Fibroblast of the conjunctiva (primary cell): Measurements from ENCODE around the gene PDCL3.

Experiments
- DNase-seq: peaks from one replicate; pipeline ENCODE4 v3.0.0-alpha.2; 2010; ENCODE audit warnings: low read depth

PDCL3 gene

DNA sequence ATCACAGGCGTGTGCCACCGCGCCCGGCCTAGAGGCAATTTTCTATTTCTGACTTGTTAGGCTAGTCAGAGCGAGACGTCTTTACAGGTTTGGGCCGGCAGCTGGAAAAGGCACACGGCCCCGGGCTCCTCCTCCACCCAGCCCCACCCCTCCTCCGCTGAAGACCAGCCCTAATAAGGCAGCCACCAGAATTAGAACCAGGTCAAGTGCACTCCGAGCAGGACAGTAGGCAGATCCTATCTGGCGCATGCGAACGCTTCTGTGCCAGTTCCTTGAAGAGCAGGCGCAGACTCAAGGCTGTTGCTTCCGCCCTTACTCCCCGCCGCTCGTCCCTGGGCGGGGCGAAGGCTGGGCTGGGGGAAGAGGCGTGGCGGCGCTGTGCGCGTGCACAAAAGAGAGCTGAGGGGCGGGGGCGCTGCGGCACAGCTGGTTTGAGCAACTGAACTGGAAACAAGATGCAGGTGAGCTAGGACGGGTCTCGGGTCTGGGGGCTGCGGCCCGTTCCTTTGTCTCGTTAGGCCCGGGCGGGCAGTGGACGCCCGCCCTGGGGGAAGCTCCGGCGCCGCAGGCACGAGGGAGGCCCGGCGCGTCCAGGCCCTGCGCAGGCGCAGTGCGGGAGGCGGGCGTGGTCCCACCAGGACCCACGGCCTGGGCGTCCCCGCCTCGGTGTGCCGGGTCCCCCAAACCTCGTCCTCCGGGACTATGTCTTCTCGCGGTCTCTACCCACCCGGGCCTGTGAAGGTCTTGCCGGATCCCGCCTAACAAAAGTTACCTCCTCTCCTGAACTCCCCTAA lies at the start of gene PDCL3:
PDCL3 (plus strand) TSS at position 381 of the 794 bp plus-strand sequence; CDS start at position 456, 75 bp downstream.
- peak; percentile 99 for DNase-seq

DNA sequence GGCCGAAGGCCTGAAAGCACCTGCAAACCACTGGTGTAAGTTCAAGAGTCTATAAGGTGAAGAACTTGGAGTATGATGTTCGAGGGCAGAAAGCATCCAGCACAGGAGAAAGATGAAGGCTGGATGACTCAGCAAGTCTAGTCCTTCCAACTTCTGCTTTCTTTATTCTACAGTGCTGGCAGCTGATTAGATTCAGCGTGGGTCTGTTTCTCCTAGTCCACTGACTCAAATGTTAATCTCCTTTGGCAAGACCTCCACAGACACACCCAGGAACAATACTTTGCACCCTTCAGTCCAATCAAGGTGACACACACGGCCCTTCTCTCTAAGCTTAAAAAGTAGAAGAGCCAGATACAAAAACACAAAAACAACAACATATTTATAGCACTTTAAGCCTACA lies 49.1 kb upstream of the PDCL3 start:
- DNase-seq: no peak

DNA sequence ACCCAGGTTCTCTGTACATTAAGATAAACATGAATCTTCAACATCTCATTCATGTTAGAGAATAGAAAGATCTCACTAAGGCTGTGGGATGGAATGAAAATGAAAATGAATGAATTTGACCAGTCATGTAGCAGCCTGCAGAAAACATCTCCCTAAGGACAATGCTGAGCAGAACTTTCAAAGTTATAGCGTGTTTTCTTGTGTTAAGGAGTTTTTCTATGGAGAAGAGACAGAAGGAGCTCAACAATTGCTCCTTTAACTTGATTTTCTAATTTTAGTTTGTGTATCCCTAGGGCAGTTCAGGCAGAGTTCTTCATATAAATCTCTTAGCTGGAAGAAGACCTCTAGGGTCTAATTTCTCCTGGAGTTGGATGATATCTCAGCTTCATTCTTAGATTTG lies 45.2 kb upstream of the PDCL3 start:
- DNase-seq: no peak

DNA sequence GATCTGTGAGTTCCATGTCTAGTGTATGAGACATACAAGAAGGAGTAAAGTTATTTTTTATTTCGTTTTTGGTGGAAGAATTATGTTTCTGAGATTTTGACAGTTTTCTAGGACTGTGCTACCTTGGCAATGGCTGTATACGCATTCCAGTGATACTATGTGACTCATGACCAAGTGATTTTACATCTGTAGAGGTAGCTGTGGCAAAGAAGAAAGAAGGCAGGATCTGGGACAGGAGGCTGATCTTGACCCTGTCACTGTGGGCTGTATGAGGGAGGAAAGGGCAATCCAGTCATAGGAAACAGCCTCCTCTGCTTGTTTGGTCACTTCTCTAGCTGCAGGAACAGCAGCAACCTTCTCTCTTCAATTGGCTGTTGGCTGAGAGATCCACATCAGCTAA lies 44.0 kb upstream of the PDCL3 start:
- DNase-seq: no peak

DNA sequence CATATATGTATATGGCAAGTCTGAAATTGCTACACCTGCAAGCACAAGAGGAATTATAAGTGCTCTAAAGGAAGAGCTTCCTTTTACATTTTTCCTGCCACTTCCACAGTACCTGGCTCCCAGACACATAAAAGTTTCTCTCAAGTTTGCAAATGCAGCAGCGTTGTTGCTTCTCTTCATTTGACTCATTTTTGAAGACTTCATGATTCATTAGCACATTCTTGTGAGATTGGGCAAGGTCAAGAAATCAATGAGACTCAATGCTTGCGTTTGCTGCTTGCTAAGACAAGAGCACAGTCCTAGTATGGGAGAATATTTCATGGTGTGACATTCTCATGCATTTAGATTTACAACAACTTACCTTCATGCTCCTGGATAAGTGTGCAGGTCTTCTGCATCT lies 42.6 kb upstream of the PDCL3 start:
- DNase-seq: no peak

DNA sequence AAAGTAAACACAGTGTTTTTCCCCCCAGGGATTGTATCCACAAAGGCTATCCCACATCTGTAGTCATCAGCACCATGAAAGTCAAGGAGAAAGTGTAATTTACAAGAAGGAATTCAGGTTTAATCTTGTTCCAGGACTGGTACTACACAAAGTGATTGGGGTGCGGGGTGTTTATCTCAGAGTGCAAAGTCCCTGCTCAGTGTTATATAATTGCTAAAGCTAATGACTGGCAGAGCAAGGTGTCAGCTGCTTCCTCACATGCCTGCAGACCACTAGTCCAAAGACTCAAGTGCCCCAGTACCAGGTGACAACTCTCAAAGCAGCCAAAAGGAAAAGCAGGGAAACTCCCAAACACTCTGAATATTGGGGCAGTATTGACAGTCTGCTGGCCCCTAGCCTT lies 40.4 kb upstream of the PDCL3 start:
- no peak for DNase-seq

DNA sequence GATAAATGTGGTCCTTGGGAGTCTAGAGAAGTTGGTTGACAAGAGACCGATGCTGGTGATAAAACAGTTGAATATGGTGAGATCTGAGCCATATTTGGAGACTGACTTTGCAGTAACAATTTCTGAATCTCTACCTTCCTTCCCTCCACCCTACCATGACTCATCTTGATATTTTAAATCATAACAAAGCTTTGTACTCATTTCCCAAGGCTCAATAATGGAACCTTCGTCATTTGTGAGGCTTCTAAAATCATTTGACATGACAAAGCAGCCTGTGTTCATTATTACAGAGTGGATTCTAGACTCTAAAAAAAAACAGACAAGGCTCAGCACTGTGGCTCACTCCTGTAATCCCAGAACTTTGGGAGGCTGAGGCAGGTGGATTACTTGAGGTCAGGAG lies 38.5 kb upstream of the PDCL3 start:
- no peak for DNase-seq

DNA sequence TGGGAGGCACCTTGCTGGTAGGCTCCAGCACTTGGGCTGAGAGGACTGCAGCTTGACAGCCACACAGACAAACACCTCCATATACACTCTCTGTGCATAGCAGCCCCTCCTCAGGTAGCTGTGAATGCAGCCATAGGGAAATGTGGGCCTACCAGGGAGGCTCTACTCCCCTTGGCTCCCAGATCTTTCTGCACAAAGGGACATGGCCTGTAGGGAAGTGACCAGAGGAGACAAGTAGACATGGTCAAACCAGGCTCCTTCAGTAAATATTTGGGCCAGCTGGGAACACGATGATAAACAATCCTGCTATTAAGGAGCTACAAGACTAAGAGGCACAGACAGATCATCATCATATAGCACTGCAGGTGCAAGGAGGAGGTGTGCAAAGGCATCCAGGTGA lies 35.9 kb upstream of the PDCL3 start:
- no peak for DNase-seq

DNA sequence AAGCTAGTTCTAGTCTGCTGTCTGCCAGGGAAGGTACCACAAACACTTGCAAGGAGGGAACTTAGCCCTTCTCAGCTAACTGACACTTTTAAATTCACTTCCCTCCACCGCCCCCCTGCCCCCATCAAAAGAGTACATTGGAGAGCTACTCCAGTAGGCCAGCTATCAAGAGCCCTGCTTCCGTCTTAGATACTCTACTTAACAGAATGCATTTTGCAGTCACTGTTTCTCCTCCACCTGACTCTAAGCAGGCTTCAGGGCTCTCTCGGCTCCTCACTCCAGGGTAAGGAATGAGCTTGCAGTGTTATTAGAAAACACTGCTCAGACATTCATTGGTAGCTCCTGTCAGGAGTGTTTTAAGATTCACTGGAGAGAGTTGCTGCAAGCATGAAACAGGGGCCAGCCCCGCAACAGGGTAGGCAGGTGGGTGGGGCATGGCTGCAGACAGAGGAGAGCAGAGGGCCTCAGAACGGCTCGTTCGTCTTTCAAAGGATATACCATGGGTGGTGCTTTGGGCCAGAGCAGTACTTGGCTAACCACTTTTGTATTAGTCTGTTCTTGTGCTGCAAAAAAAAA lies 35.3 kb upstream of the PDCL3 start:
- DNase-seq: no peak

DNA sequence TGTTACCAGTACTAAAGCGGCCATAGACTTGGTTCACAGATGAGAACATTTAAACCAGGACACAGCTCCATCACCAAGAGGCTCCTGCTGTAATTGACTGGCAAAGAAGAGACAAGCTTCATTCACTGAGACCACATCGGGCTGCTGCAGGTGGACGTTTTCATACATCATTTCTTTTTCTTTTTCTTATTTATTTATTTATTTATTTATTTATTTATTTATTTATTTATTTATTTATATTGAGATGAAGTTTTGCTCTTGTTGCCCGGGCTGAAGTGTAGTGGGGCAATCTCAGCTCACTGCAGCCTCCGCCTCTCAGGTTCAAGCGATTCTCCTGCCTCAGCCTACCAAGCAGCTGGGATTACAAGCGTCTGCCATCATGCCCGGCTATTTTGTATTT lies 33.6 kb upstream of the PDCL3 start:
- DNase-seq: no peak

DNA sequence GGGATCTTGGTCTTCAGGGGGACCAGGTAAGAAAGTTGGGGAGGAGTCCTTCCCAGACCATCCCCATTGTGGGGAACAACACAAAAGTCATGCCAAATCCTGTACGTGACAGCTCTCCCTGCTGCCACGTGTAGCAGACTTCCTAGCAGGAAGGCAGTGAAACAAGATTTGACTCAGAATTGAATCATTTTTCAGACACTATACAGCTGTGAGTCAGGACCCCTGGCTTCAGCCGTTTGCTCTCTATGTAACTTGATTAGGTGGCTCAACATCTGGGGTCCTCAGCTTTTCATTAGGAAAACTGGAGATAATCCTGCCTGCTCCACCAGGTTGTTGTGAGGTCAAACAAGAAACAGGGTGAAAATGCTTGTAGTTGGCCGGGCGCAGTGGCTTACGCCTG lies 32.9 kb upstream of the PDCL3 start:
- no peak for DNase-seq

DNA sequence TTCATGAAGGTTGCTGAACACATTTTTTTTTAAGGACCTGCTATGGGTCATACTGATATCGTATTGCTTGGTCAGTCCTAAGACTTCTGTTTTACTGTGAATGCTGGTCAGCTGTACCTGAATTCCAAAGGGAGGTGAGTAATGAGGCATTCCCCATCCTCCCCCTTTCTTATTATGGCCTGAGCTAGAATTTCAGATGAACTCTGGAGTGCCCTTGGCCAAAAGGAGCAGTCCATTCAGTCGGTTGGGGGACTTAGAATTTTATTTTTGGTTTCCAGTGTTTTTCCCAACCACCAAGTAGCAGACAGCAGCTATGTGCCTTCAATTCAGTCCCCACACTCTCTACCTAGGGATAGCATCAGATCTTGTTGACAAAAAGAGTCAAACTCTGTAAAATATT lies 26.9 kb upstream of the PDCL3 start:
- no peak for DNase-seq

DNA sequence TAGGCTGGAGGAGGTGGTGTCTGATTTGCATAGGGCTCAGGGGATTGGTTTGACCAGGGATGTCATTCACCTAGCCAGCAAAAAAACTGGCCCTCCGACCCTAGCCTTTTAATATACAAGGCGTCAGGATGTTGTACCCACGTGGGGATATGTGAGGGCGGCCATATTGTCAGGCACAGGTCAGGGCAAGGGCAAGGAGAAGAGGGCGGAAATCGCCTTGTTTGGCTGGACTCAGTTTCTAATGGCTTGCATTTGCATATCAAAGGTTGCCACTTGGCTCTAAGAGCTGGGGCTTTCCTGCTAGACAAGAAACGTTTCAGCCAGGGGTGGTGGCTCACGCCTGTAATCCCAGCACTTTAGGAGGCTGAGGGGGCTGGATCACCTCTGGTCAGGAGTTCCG lies 24.9 kb upstream of the PDCL3 start:
- DNase-seq: no peak

DNA sequence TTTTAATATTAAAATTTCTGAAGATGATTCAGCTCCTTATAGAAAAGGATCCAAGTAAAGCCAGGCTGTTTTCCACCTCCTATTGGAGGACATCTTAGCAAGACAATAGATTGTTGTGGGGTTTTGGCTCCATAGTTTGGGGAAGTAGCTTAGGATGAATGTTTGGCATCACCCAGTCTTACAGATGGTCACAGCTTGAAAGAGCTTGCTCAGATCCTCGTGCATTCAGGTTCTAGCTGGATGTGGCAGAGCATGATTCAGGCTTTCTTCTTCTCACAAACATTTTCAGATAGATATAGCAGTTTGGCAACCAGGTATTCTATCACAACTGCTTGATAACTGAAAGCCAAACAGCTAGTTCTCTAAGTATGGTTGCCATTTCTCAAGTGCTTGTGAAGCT lies 23.6 kb upstream of the PDCL3 start:
- DNase-seq: no peak

DNA sequence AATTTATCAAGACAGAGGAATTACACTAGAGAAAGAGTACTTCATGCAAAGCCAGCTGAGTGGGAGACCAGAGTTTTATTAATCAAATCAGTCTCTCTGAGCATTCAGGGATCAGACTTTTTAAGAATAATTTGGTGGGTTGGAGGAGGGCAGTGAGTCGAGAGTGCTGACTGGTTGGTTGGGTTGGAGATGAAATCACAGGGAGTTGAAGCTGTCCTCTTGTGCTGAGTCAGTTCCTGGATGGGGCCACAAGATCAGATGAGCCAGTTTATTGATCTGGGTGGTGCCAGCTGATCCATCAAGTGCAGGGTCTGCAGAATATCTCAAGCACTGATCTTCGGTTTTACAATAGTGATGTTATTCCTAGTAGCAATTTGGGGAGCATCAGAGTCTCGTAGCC lies 21.4 kb upstream of the PDCL3 start:
- no peak for DNase-seq

DNA sequence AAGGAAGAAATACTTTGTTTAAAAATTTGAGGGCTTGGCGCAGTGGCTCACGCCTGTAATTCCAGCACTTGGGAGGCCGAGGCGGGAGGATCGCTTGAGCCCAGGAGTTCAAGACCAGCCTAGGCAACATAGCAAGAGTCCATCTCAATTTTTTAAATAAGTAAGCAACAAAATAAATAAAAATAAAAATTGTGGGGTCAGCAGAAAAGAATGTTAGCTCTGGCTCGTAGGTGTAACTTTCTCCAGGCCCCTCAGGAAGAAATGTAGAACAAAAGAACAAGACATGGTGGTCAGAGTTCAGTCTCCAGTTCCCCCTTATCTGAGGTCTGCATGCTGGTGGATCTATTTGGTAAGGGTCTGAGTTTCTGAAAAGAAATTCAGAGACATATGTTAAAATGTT lies 20.4 kb upstream of the PDCL3 start:
- no peak for DNase-seq

DNA sequence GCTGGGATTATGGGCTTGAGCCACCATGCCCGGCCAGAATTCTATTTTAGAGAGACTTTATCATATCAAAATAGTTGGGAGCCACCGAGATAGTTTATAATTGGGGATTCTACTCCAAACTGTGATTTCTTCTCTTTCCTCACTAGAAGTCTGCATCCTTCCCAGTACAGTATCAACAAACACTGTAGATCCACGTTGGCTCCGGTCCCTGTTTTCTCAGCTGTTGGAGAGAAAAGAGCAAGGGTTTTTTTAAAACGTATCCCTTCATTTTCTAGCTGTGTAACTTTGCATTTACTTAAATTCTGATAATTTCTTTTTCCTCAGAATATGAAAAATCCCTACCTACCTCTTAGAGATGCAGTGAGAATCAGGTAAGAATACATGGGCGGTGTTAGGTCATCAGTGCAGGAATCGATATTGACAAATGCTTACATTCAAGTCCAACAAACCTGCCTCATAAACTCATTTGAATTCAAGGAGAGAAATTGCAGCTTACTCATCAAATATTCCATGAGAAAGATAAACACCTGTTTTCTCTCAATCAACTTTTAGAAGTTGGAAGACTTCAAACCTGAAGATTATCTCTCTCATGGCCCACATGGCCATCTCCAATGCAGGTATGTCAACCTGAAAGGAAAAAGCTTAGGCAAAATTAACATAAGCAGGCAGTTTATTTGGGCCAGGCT lies 17.7 kb upstream of the PDCL3 start:
- DNase-seq: no peak

DNA sequence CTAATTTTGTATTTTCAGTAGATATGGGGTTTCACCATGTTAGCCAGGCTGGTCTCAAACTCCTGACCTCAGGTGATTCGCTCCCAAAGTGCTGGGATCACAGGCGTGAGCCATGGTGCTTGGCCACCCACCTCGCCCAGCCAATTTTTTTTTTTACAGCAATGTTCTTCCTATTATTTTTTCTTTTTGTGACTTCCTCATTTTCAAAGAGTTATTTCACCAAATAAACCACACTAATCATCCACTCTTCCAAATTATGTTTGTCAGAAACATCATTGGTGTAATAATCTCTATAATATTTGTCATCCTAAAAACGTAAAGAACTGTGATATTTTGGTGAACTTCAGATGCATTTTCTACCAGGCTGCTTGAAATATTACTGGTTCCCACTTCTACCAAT lies 16.3 kb upstream of the PDCL3 start:
- DNase-seq: no peak

DNA sequence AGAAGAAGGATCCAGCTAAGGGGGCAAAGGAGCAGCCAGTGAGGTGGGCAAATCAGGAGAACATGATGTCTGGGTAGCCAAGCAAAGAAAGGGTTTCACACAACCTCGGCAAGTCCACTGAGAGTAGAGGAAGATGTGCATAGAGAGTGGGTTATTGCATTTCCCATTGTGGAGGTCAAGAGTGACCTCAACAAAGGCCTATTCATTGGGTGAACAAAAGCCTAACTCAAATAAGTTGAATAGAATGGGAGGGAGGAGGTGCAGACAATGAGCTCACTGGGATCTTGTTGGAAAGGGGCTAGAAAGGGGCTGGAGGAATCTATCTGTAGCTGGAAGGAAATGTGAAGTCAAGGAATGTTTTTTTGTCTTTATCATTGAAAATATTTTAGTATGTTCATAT lies 14.0 kb upstream of the PDCL3 start:
- DNase-seq: no peak

DNA sequence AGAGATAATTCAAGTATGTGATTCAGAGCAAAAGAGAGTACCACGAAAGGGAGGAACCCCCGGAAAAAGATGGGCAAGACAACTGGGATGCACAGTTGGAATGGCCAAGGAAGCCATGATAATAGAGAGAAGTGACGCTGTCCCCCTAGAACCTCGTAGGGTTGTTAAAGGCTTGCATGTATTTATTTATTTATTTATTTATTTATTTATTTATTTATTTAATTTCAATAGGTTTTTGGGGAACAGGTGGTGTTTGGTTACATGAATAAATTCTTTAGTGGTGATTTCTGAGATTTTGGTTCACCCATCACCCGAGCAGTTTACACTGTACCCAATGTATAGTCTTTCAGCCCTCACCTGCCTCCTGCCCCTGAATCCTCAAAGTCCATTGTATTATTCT lies 11.5 kb upstream of the PDCL3 start:
- no peak for DNase-seq

DNA sequence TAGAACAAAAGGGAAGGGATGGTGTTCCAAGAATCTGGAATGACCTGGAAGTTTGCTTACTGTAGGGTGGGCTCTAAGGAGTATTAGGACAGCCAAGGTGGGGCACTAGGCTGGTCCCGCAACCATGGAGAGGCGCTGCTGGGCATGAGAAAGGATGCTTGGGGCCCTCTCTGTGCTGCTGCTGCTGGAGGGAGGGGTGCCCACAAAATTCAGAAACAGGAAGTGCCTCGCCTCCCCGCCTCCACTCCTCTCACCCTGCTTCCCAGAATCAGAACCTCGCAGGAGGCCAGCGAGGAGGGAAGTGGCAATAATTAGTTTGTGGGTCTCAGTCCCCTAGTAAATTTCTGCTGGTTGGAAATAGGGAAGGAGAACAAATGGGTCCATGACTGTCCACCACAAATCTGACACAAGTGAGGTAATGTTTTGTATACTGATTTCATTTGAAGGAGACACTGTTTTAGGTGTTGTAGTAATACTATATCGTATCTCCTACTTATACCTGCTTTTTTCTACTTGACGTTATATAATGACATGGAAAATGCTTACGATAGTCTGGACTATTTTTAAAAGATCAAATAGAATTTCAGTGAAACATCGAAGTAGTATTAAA lies 7.9 kb upstream of the PDCL3 start:
- no peak for DNase-seq

DNA sequence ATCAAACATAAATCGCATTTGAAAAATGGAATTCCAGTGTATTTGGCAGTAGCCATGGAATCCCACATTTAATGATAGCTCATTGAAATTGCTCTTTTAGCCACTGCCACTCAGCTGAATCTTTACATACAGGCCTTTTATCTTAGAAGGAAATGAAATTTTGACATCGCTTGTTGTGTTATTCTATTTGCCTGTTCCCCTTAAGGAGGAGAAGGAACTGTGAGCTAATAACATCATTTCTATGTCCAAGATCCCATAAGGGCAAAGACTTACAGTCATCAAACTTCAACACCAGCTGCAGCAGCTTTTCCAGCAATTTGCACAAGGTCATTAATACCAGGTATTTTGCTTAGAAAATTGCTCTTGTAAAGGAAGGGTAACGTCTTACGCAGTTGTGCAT lies 6.0 kb upstream of the PDCL3 start:
- DNase-seq: no peak

DNA sequence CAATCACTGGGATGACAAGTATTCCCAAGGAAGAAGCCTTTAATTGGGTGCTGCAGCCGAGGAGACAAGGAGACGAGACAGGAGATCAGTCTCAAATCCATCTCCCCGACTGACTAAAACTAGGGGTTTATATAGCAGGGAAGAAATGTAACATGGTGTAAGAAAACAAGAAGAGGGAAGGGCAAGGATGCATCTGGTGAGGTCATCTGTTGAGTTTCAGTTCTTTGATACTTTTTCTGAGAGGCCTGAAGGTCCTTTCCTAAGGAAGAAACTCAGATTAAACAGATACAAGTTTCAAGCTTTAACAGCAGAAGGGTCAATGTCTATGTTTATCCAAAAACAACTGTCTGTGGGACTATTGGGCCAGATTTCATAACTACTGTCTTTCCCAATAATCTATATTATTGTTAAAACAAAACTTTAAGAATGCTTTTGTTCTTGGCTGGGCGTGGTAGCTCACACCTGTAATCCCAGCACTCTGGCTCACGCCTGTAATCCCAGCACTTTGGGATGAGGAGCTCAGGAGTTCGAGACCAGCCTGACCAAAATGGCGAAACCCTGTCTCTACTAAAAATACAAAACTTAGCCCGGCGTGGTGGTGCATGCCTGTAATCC lies 2.5 kb upstream of the PDCL3 start:
- DNase-seq: no peak
